Measurements from ENCODE around the gene HIVEP3. TPM values are rescaled to one million over a fixed set of nuclear protein-coding genes. Genes with fewer than 3 reads are reported as not detected.

Gene HIVEP3
- total and polyA plus RNA-seq, 5 experiments from 2014 or later: 5.5 to 9.8 (median 6.3) TPM

DNA sequence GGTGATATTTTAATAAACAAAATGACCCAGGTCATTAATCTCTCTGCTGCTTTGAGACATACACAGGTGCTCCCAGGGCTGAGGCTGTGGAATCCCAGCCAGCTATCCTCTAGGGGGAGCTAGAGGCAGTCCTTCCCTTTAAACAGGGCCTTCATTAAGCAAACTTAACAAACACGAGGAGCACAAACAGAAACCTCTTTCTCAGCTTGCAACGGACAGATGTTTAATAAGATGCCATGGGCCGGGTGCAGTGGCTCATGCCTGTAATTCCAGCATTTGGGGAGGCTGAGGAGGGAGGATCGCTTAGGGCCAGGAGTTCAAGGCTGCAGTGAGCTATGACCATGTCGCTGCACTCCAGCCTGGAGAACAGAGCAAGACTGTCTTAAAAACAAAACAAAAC, 106.7 kb downstream of the HIVEP3 start:
- peak in 5 of 10 donors; percentile 23 to 37 (median 36) for DNase-seq
- H3K4me1 Mint-ChIP-seq: peaks cover 22 to 49% (median 33%) of the 10 kb centered on the region in 4 donors
- H3K4me3 Mint-ChIP-seq: peak overlapping the region in 2 of 10 donors; percentile 3 to 37
- H3K27ac Mint-ChIP-seq: peak overlapping the region in 2 of 10 donors; percentile 49 to 69
- H3K27me3 Mint-ChIP-seq: no peaks in the 10 kb centered on the region
- POLR2A ChIA-PET: interaction anchor here (0.5 to 1.3 kb wide), 3 partner anchors 13 to 223 kb away, joined by 3 to 5 read pairs (median 4); no protein-coding TSS in a partner anchor
- no peaks in the 10 kb centered on the region for H3K9me3 Mint-ChIP-seq
- peak; percentile 49 to 54 for ATAC-seq
- H3K36me3 Mint-ChIP-seq: no peaks in the 10 kb centered on the region

DNA sequence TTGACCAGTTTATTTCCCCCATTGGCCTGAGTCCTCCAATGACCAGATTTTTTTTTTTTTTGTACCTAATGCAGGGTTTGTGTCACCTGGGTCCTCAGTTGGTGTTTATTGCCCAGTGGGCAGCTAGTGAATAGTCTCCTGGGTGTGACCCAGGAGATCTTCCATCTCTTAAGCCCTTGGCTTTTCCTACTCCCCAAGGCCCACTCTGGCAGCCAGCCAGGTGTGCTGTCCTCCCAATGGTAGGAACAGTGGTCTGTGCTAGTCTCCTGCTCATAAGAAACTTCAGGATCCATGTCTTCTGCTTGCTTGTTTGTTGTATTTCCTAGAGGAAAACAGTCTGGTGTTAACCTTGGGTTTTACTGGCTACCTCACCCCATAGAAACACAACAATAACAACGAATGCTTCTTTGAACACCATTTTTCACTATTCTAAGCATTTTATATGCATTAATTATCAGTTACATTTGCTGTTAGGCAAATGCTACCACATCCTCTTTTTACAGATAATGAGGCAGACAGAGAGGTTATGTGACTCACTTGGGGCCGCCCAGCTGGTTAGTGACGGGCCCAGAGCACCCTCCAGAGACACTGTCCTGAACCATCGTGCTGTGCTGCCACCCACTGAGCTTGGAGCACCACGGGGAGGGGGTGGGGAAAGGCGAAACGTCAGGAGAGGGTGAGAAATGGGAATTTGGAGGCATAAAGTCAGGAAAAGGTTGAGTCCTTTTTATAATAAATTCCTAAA, 107.5 kb downstream of the HIVEP3 start:
- Mint-ChIP-seq H3K9me3 (no peaks in the 10 kb centered on the region), H3K4me3 (peak overlapping the region in 2 of 10 donors; percentile 3 to 54), H3K36me3 (no peaks in the 10 kb centered on the region), H3K4me1 (peaks cover 27 to 57% (median 41%) of the 10 kb centered on the region in 4 donors), H3K27ac (peak overlapping the region in 2 of 10 donors; percentile 40 to 86), H3K27me3 (no peaks in the 10 kb centered on the region)
- ATAC-seq (no peak), DNase-seq (peak in 1 of 10 donors; percentile 28)
- POLR2A ChIA-PET: interaction anchor here (0.9 kb wide), 1 partner anchor 224 kb away, joined by 3 read pairs; no protein-coding TSS in a partner anchor

DNA sequence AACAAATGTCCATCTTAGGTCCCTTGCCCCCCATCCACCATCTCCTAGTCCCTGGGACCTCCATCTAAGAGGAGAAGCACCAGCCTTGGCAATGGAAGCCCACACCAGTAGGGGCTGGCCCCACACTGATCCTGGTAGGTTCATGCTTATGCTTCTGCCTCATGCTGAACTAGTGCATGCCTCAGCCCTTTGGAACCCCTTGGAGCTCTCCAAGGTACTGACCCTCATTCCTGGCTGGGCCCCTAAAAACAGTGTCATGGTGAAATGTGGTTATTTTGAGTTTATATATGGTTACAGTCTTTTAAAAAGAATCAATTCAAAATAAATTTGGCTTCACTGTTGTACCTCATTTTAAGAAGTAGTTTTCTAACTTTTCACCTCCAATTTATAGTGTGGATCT, 108.3 kb downstream of the HIVEP3 start:
- H3K4me3 Mint-ChIP-seq: no peak overlapping the region
- POLR2A ChIA-PET: no interaction called here
- H3K4me1 Mint-ChIP-seq: peaks cover 34 to 65% (median 49%) of the 10 kb centered on the region in 4 donors

DNA sequence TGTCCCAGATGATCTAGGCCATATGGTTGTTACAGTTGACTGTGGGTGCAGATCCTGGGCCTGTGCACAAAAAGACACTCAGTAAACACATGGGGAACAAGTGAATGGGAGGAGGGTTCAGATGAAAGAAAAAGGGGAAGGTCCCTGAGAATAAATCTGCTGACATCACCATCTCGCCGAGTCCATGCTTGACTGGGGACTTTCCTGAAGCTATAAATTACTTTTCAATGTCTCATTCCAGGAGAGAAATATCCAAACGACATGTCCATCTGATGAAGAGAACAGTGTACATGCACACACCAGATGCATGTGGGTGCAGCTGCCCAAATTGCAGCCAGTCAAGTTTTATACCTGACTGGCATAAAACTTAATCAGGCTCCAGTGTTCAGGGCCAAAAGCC, 109.0 kb downstream of the HIVEP3 start:
- no peaks in the 10 kb centered on the region for H3K9me3 Mint-ChIP-seq
- H3K27ac Mint-ChIP-seq: peak overlapping the region in 2 of 10 donors; percentile 24 to 40
- peaks cover 36 to 72% (median 55%) of the 10 kb centered on the region in 4 donors for H3K4me1 Mint-ChIP-seq
- DNase-seq (no peak), ATAC-seq (no peak)
- no peaks in the 10 kb centered on the region for H3K36me3 Mint-ChIP-seq
- H3K27me3 Mint-ChIP-seq: no peaks in the 10 kb centered on the region
- POLR2A ChIA-PET: no interaction called here
- H3K4me3 Mint-ChIP-seq: no peak overlapping the region

More for the DNA sequence above, 108.3 kb downstream of the HIVEP3 start:
- no peak for ATAC-seq
- no peaks in the 10 kb centered on the region for H3K9me3 Mint-ChIP-seq
- H3K36me3 Mint-ChIP-seq: no peaks in the 10 kb centered on the region
- H3K27me3 Mint-ChIP-seq: no peaks in the 10 kb centered on the region
- no peak overlapping the region for H3K27ac Mint-ChIP-seq
- DNase-seq: peak in 6 of 10 donors; percentile 31 to 66 (median 41)

DNA sequence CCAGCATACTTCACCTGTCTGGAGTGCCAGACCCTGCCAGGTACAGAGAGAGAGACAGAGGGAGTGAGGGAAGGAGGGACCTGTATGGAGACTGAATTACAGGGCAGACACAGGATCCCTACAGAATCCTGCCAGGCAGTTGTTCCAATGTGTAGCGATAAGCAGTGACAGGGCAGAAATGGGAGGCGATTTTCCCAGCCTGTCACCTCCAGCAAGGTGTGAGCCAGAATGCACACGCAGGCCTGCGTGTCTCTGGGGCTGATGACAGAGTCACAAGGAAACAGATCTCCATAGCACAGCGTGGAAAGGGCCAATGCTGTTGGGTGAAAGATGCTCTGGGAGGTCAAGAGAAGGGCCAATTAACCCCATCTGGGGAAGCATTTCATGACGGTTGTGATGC, 111.3 kb downstream of the HIVEP3 start:
- ATAC-seq (no peak), DNase-seq (no peak)
- Mint-ChIP-seq H3K36me3 (no peaks in the 10 kb centered on the region), H3K9me3 (no peaks in the 10 kb centered on the region), H3K4me1 (peaks cover 53 to 93% (median 77%) of the 10 kb centered on the region in 4 donors), H3K4me3 (peak overlapping the region; percentile 33 to 85 (median 76)), H3K27me3 (no peaks in the 10 kb centered on the region), H3K27ac (peak overlapping the region in 8 of 10 donors; percentile 6 to 92 (median 87))
- POLR2A ChIA-PET: interaction anchor here (1.1 kb wide), 1 partner anchor 134 kb away, joined by 3 read pairs; no protein-coding TSS in a partner anchor

DNA sequence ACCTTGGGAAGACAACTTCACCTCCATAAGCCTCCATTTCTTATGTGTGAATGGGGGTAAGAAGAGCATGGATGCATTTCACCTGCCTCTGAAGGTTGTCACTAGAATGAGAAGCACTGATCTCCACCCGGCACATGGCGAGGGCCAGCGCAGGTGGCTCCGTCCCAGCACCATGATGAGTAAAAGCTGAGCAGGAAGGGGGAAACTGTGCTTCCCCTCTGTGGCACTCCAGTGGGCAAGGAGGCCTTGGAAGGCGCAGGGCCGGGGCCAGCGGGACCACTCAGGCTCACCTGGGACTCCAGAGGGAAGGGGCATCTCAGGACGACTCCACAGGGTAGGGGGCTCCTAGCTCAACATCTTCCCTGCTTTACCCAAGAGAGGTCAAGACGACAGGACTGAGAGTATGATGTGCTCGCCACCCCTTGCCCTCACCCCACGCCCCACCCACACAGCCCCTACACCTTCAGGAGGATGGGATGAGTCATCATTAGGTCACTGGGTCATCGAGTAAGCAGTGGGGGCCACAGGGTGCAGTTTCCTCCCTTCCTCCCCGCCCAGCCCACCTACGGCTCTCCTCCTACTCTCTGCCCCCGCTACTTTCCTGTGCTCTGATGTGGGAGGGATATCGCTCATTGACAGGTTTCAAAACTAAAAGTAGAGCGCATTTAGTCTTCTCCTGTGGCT, 112.1 kb downstream of the HIVEP3 start:
- no peaks in the 10 kb centered on the region for H3K9me3 Mint-ChIP-seq
- peak overlapping the region; percentile 73 to 94 (median 89) for H3K27ac Mint-ChIP-seq
- peaks cover 49 to 93% (median 75%) of the 10 kb centered on the region in 4 donors for H3K4me1 Mint-ChIP-seq
- peak overlapping the region; percentile 59 to 85 (median 80) for H3K4me3 Mint-ChIP-seq
- POLR2A ChIA-PET: interaction anchor here (1.1 kb wide), 1 partner anchor 133 kb away, joined by 3 read pairs; no protein-coding TSS in a partner anchor
- H3K27me3 Mint-ChIP-seq: no peaks in the 10 kb centered on the region
- H3K36me3 Mint-ChIP-seq: no peaks in the 10 kb centered on the region
- DNase-seq (peak in 7 of 10 donors; percentile 8 to 63 (median 33)), ATAC-seq (peak; percentile 48 to 68)

DNA sequence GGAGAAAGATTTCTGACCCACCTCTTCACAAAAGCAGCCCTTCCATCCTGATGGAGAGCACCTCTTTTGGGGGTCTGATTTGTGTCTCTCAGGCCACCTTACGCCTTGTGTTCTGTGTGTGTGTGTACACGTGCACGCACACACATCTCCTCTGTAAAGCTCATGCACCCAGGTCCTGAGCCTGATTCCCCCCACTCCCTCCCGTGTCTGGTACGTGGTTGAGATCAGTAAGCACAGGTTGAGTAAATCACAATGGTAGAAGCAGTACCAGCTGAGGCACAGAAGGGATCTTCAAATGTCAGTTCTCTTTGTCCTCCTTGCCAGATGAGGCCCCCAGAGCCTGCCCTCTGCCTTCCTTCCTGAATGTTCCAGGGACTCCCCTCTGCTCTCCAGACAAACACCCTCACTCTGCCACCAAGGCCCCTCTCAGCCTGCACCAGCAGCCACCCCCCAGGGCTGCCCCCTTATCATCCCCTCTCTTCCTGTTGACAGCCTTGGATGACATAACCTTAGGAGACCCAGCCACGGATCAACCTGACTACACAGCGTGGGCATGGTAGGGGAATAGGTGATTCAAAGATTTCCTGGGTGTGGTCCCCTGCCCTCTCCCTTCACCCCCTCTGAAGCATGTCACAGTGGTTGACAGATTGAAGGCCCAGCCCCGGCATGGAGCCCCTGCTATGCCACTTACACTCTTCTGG, 112.8 kb downstream of the HIVEP3 start:
- Mint-ChIP-seq H3K4me3 (peak overlapping the region; percentile 20 to 85 (median 80)), H3K27me3 (no peaks in the 10 kb centered on the region), H3K36me3 (no peaks in the 10 kb centered on the region), H3K9me3 (no peaks in the 10 kb centered on the region), H3K4me1 (peaks cover 45 to 93% (median 74%) of the 10 kb centered on the region in 4 donors), H3K27ac (peak overlapping the region; percentile 73 to 94 (median 90))
- POLR2A ChIA-PET: interaction anchor here (1.1 kb wide), 1 partner anchor 133 kb away, joined by 3 read pairs; no protein-coding TSS in a partner anchor
- DNase-seq: peak in 7 of 10 donors; percentile 18 to 68 (median 32)
- peak; percentile 56 to 68 for ATAC-seq

DNA sequence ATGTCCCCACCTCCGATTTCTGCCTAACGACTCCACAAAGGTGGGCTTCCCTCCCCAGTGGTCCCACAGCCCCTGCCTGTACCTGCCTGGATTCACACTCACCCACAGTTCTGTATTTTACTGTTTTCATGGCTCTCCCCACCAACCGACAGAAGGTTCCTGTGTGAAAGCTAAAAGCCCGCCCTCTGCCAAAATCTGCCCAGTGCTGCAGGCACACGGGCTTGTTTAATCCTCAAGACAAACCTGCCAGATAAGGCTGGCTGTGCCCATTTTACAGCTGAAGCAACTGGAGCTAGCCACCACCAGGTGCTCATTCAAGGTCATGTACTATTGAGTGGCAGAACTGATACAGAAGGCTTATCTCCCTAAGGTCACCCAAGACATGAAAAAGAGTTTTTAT, 114.5 kb downstream of the HIVEP3 start:
- H3K27ac Mint-ChIP-seq: peak overlapping the region in 9 of 10 donors; percentile 9 to 90 (median 80)
- POLR2A ChIA-PET: interaction anchor here (1.9 kb wide), 1 partner anchor 116 kb away, joined by 7 read pairs; no protein-coding TSS in a partner anchor
- peak overlapping the region in 9 of 10 donors; percentile 5 to 68 (median 49) for H3K4me3 Mint-ChIP-seq
- H3K4me1 Mint-ChIP-seq: peaks cover 51 to 93% (median 82%) of the 10 kb centered on the region in 4 donors
- DNase-seq: peak in 2 of 10 donors; percentile 21 to 24
- no peaks in the 10 kb centered on the region for H3K27me3 Mint-ChIP-seq
- ATAC-seq: no peak
- H3K36me3 Mint-ChIP-seq: no peaks in the 10 kb centered on the region
- H3K9me3 Mint-ChIP-seq: no peaks in the 10 kb centered on the region

DNA sequence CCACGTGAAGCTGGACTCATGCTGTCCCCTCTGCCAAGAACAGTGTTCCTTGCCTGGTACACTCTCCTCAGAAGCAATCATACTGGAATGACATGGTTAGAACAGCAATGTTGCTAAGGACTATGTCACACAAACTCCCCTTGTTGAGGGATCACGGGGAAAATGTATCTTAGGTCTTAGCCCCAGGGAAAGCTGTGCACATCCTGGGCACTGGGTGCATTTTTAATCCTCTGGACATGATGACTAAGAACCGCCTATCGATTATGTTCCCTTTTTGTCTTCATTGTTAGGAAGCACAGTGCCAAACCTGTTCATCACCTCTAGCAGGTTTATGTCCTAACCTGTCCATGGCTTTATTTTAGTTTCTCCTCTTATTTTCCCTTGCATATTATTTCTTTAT, 115.1 kb downstream of the HIVEP3 start:
- no peaks in the 10 kb centered on the region for H3K9me3 Mint-ChIP-seq
- ATAC-seq (no peak), DNase-seq (no peak)
- peak overlapping the region in 9 of 10 donors; percentile 73 to 96 (median 90) for H3K27ac Mint-ChIP-seq
- H3K4me1 Mint-ChIP-seq: peaks cover 51 to 95% (median 82%) of the 10 kb centered on the region in 4 donors
- POLR2A ChIA-PET: interaction anchor here (1.9 kb wide), 1 partner anchor 116 kb away, joined by 7 read pairs; no protein-coding TSS in a partner anchor
- no peaks in the 10 kb centered on the region for H3K36me3 Mint-ChIP-seq
- H3K27me3 Mint-ChIP-seq: no peaks in the 10 kb centered on the region
- H3K4me3 Mint-ChIP-seq: peak overlapping the region; percentile 16 to 75 (median 64)

DNA sequence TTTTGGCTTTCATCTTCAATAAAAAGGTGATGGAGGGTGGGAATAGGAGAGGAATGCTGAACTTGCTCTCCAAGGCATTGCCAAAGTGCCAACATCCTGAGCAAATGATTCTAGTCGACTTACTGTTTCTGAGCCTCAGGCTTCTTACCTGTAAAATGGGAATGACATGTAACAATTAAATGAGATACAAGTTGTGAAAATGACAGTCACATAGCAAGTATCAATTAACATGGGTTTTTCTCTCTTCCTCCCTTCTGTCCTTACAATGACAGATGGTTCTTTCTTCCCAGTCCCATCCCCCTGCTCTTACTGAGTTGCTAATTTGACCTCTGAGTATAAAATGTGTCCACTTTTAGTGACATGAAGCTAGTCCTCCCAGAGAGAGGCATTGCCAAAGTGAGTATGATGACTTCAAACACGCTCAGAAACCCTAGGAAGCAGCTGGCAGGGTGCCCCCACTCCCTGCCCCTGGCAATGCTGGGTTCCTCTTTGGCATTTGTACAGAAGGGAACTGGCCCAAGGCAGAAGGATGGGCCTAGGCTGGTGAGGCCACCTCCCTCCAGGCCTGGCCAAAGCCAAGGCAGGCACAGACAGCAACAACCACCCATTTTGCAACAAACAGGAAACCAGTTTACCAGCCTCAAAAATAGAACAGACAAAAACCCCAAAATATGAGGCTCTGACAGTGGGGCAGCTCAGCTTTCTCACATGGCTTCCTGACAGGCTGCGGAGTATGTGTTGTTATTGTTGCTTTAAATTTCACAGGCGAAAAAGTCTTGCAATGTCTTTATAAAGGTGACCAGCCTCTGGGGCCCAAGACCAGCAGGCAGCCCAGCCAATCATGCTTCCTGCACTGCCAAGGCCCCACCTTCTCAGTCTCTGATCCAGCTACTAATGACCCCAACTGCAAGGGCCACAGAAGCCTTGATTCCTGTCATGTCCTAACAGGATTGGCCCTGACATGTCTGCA, 115.9 kb downstream of the HIVEP3 start:
- ATAC-seq: peak; percentile 50 to 64
- H3K27ac Mint-ChIP-seq: peak overlapping the region; percentile 73 to 96 (median 89)
- no peaks in the 10 kb centered on the region for H3K9me3 Mint-ChIP-seq
- H3K27me3 Mint-ChIP-seq: no peaks in the 10 kb centered on the region
- no peaks in the 10 kb centered on the region for H3K36me3 Mint-ChIP-seq
- peaks cover 47 to 87% (median 75%) of the 10 kb centered on the region in 4 donors for H3K4me1 Mint-ChIP-seq
- peak overlapping the region; percentile 16 to 75 (median 64) for H3K4me3 Mint-ChIP-seq
- POLR2A ChIA-PET: interaction anchor here (1.9 to 2.1 kb wide), 2 partner anchors 11 to 117 kb away, joined by 7 to 9 read pairs; no protein-coding TSS in a partner anchor
- DNase-seq: peak in 5 of 10 donors; percentile 20 to 54 (median 43)

DNA sequence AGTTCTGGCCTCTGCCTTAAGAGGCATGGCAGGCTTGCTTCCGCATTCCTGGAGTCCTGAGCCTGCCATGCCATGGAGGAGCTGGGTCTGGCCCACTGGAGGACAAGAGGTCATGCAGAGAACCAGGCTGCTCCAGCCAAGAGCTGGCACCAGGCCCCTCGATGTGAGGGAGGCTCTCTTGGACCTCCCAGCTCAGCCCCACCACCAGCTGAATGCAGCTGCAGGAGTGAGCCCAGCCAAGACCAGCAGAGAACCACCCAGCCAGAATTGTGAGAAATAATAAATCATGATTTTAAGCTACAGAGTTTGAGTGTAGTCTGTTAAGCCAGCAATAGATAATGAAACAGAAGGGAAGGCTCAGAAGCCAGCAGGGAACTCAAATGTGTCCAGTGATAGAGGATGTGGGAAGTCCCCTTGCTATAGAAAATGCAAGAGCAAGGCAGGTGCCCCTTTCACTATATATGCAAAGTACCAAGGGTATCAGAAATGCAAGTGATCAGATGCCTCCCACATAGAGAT, 118.4 kb downstream of the HIVEP3 start:
- H3K4me3 Mint-ChIP-seq: peak overlapping the region in 2 of 10 donors; percentile 1 to 16
- peaks cover 25 to 64% (median 51%) of the 10 kb centered on the region in 4 donors for H3K4me1 Mint-ChIP-seq
- peak in 1 of 2 donors; percentile 22 for ATAC-seq
- POLR2A ChIA-PET: no interaction called here
- H3K36me3 Mint-ChIP-seq: no peaks in the 10 kb centered on the region
- H3K27ac Mint-ChIP-seq: peak overlapping the region in 7 of 10 donors; percentile 4 to 90 (median 54)
- H3K9me3 Mint-ChIP-seq: no peaks in the 10 kb centered on the region
- DNase-seq: no peak
- H3K27me3 Mint-ChIP-seq: no peaks in the 10 kb centered on the region

Data from naive thymus-derived CD8-positive, alpha-beta T cell (primary cell).